GM18909 (cell line): Measurements from ENCODE around the gene CD163L1.
"Not testable (repeated sequence)": the region's sequence is repeated elsewhere in the genome, so short reads cannot be mapped to it uniquely, and the experiment has no call there.

ENCODE experiments used
- ATAC-seq: cut with Tn5 transposase; IDR thresholded peaks from one replicate; pipeline ENCODE4 v1.9.1; 2021; ENCODE audit warnings: mild to moderate bottlenecking; ENCODE audit not compliant: unreplicated experiment, poor library complexity

CD163L1 gene

GRCh38 chr12:7444076-7444475 lies at the start of gene CD163L1:
CD163L1 (minus strand) TSS chr12:7444153; CDS start chr12:7444127, 26 bp downstream.
- no peak for ATAC-seq

- no peak for ATAC-seq
Observed at GRCh38 chr12:7493006-7493405, 49.1 kb upstream of the CD163L1 start.

- ATAC-seq: no peak
Observed at GRCh38 chr12:7486512-7486911, 42.6 kb upstream of the CD163L1 start.

- ATAC-seq: no peak
Observed at GRCh38 chr12:7485095-7485494, 41.1 kb upstream of the CD163L1 start.

GRCh38 chr12:7483343-7483742 lies 39.4 kb upstream of the CD163L1 start:
- no peak for ATAC-seq

GRCh38 chr12:7479771-7480170 lies 35.8 kb upstream of the CD163L1 start:
- no peak for ATAC-seq

GRCh38 chr12:7472060-7472459 lies 28.1 kb upstream of the CD163L1 start:
- no peak for ATAC-seq

- ATAC-seq: peak; percentile 57
Observed at GRCh38 chr12:7460375-7461259, 16.7 kb upstream of the CD163L1 start.

- ATAC-seq: no peak
Observed at GRCh38 chr12:7459973-7460372, 16.0 kb upstream of the CD163L1 start.

- no peak for ATAC-seq
Observed at GRCh38 chr12:7451756-7452155, 7.8 kb upstream of the CD163L1 start.

GRCh38 chr12:7450667-7451066 lies 6.7 kb upstream of the CD163L1 start:
- no peak for ATAC-seq

- ATAC-seq: no peak
Observed at GRCh38 chr12:7448099-7448498, 4.1 kb upstream of the CD163L1 start.

GRCh38 chr12:7444537-7444936 lies 584 bp upstream of the CD163L1 start:
- ATAC-seq: no peak

- ATAC-seq: no peak
Observed at GRCh38 chr12:7441216-7441615, 2.7 kb downstream of the CD163L1 start.

- no peak for ATAC-seq
Observed at GRCh38 chr12:7439579-7440505, 4.1 kb downstream of the CD163L1 start.

GRCh38 chr12:7438291-7438995 lies 5.5 kb downstream of the CD163L1 start:
- ATAC-seq: not testable (repeated sequence)

- not testable (repeated sequence) for ATAC-seq
Observed at GRCh38 chr12:7437494-7437893, 6.5 kb downstream of the CD163L1 start.

GRCh38 chr12:7434670-7435069 lies 9.3 kb downstream of the CD163L1 start:
- ATAC-seq: no peak

- no peak for ATAC-seq
Observed at GRCh38 chr12:7433276-7433822, 10.6 kb downstream of the CD163L1 start.

GRCh38 chr12:7431993-7432685 lies 11.8 kb downstream of the CD163L1 start:
- ATAC-seq: no peak
